ENCODE measurements around the gene FNDC4.

DNA sequence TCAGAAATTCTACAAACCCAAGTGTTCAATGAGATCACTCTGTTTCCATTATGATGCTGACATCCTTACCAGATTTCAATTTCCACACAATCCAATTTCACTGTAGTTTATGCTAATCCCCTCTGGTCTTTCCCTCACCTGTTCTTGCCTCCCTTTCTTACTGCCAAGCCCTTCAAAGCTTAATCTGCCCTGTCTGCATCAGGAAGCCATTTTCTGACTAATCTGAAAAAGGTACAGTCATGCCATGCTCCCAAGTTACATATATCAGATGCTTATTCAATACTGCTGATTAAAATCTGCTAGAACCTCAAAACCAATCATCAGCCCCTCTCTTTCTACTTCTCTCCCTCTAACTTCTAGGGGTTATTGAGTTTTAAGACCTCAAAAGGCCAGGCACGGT is 43.9 kb downstream of the FNDC4 start:
- no peak for TF ChIP-seq POLR2A (IDR thresholded peaks at IDR 0.05; ENCODE audit: low read depth)
- TF ChIP-seq, protein P1, sequence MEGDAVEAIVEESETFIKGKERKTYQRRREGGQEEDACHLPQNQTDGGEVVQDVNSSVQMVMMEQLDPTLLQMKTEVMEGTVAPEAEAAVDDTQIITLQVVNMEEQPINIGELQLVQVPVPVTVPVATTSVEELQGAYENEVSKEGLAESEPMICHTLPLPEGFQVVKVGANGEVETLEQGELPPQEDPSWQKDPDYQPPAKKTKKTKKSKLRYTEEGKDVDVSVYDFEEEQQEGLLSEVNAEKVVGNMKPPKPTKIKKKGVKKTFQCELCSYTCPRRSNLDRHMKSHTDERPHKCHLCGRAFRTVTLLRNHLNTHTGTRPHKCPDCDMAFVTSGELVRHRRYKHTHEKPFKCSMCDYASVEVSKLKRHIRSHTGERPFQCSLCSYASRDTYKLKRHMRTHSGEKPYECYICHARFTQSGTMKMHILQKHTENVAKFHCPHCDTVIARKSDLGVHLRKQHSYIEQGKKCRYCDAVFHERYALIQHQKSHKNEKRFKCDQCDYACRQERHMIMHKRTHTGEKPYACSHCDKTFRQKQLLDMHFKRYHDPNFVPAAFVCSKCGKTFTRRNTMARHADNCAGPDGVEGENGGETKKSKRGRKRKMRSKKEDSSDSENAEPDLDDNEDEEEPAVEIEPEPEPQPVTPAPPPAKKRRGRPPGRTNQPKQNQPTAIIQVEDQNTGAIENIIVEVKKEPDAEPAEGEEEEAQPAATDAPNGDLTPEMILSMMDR (IDR thresholded peaks at IDR 0.05): no peak
